Fibroblast of villous mesenchyme (primary cell): ENCODE results near the gene SLC24A3. TPM values are rescaled to one million over a fixed set of nuclear protein-coding genes. Genes with fewer than 3 reads are reported as not detected.
A peak's percentile ranks its signal among the peaks of the same experiment; 100 is the strongest.
"Not testable (repeated sequence)": the region's sequence is repeated elsewhere in the genome, so short reads cannot be mapped to it uniquely, and the experiment has no call there.

ENCODE experiments used
- DNase-seq: peaks from one replicate; pipeline ENCODE4 v3.0.0-alpha.2; 2010; ENCODE audit warnings: low read depth
- H3K4me3 ChIP-seq: 2 replicates; pipeline ENCODE4 v1.5.1; 2011; ENCODE audit warnings: low read depth, mild to moderate bottlenecking, low read length
- CTCF ChIP-seq: IDR thresholded peaks from 2 replicates; pipeline ENCODE4 v1.5.1; 2012; ENCODE audit warnings: low read depth, mild to moderate bottlenecking, low read length; ENCODE audit not compliant: insufficient read depth
- total RNA-seq: library from RNA; depleted of rRNA; stranded (reverse); fragments of >200 nt; gene quantifications from 2 replicates; pipeline ENCODE4 v1.2.3, GENCODE V29; 2012

Gene SLC24A3
- total RNA-seq, 1 donor, result 0.86 TPM

DNA sequence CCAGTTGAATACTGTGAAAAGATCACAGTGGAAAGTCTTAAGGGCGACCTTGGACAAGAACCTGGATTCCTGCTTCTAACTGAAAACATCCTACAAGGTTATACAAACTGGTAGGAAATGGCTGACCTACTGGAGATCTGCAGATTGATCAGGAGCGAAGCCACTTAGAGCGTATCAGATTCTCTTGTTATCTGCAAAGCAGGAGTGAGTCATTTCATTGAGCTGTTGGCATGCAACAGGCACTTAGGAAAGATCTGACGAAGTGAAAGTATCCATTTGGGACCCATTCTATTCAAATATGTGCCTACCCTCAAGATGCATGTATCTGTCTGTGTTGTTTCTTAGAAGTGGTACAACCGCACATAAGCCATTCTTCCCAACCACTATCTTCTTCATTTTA is 414.5 kb downstream of the SLC24A3 start:
- DNase-seq, result peak; percentile 2
- no peak overlapping the region for H3K4me3 ChIP-seq
- no peak for TF ChIP-seq CTCF

DNA sequence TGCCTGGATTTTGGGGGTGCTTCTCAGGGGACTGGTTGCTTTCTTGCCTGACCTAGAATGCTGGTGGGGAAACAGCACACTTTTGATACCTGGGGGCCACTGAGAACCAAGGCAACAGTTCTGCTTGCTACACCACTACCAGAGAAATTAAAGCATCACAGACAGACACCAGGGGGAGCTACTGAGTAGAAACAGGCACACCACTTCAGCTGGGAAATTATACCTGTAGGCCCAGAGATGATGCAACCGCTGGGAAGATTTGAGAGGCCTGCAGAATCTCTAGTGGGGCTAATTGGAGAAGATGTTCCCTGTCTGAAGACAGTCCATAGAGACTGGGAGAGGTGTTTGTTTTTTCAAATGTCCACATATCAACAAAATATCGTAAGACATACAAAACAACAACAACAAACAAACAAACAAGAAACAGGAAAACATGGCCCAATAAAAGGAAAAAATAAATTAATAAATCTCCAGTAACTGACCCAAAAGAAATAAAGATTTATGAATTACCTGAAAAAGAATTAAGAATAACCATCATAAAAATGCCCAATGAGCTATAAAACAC is 416.2 kb downstream of the SLC24A3 start:
- peak; percentile 78 for DNase-seq
- TF ChIP-seq CTCF, result peak; percentile 82

GRCh38 chr20:19631410-19631809 is 419.0 kb downstream of the SLC24A3 start:
- TF ChIP-seq CTCF, result no peak
- no peak overlapping the region for H3K4me3 ChIP-seq
- DNase-seq, result peak; percentile 2

More for the DNA sequence above, 416.2 kb downstream of the SLC24A3 start:
- no peak overlapping the region for H3K4me3 ChIP-seq

DNA sequence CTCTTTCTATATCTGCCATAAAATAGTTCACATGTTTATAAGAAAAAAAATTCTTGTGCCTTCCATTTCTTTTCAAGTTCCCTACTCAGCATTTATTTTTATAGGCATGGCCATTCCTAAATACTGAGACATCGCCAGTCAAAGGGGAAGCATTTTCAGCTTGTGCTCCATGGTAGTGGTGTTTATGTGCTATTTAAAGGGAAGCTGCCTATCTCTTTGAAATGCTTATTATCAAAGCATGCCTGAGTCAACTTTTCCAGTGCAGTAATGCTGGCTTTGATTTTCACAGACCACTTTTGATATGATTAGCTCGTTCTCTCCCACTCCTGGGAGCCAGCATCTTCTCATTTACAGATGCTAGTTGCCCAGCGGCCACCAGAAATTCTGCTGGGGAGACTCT is 421.5 kb downstream of the SLC24A3 start:
- no peak for TF ChIP-seq CTCF
- DNase-seq, result peak; percentile 36
- no peak overlapping the region for H3K4me3 ChIP-seq

- DNase-seq, H3K4me3 ChIP-seq: not testable (repeated sequence)
These were observed 427.1 kb downstream of the SLC24A3 start for GRCh38 chr20:19639471-19640045.

GRCh38 chr20:19642860-19643259 is 430.4 kb downstream of the SLC24A3 start:
- H3K4me3 ChIP-seq, result no peak overlapping the region
- no peak for DNase-seq
- TF ChIP-seq CTCF, result no peak

DNA sequence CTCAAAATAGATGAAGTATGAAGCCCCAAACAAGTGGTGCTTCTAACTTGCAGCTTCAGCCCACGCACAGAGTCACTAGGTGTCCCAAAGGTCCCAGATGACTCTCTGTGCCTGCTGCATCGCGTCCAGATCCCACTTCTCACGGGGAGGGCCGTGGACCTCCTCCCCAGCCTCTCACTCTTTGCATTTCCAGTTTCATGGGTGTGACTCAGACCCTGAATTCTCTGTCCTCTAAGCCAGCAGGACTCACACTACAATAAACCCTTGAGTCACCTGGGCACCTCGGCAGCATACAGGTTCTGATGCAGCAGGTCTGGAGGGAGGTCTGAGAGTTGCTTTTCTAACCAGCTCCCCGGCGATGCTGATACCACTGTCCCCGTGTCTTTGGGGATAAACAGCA is 431.6 kb downstream of the SLC24A3 start:
- no peak for DNase-seq
- TF ChIP-seq CTCF, result no peak
- no peak overlapping the region for H3K4me3 ChIP-seq
